GM10266 (cell line): ENCODE results near the gene DTX1.

Experiments
- DNase-seq: peaks from one replicate; pipeline ENCODE4 v3.0.0; 2012; ENCODE audit errors: extremely low spot score
- TF ChIP-seq, protein P1 (sequence below): IDR thresholded peaks from 2 replicates; pipeline ENCODE4 v1.5.1; 2012; ENCODE audit warnings: mild to moderate bottlenecking, low read depth; ENCODE audit not compliant: control insufficient read depth, insufficient read depth; ENCODE audit errors: missing control alignments

Gene DTX1

DNA sequence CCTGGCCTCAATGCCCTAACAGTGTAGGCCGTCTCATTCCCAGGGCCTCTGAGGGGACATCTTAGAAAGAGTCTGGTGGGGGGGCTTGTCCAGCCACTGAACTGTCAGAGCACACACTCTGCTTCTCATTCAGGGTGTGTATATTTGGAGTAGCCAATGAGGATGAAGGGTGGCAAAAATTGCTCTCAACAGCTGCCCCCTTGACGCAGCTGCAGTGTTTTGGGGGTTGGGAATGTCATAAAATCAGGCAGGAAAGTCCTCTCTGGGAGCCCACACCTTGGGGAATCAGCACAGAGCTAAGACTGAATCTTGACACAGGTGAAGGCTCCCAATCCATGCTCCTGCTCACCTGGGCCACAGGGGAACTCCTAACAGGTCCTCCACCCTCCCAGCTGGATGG, 77.5 kb downstream of the DTX1 start:
- DNase-seq, result no peak
- TF ChIP-seq, protein P1, sequence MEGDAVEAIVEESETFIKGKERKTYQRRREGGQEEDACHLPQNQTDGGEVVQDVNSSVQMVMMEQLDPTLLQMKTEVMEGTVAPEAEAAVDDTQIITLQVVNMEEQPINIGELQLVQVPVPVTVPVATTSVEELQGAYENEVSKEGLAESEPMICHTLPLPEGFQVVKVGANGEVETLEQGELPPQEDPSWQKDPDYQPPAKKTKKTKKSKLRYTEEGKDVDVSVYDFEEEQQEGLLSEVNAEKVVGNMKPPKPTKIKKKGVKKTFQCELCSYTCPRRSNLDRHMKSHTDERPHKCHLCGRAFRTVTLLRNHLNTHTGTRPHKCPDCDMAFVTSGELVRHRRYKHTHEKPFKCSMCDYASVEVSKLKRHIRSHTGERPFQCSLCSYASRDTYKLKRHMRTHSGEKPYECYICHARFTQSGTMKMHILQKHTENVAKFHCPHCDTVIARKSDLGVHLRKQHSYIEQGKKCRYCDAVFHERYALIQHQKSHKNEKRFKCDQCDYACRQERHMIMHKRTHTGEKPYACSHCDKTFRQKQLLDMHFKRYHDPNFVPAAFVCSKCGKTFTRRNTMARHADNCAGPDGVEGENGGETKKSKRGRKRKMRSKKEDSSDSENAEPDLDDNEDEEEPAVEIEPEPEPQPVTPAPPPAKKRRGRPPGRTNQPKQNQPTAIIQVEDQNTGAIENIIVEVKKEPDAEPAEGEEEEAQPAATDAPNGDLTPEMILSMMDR, result no peak

DNA sequence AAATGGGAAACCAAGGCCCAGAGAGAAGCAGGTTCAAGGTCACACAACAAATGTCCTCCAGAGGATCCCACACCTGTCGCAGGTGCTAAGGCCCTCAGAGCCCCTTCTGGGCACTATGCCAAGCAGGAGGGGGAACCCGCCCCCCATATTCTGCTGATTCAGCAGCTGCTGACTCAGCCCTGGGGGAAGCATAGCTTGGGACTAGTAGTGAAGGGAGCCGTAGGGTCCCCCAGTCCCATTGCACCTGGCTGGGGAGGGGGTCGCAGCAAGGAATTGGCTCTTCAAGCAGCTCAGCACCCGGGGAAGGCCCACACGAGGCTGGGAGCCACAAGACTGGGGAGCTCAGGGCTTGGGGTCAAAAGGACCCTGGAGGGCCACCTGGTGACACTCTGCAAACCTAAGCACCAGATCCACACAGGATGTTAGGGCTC, 78.0 kb downstream of the DTX1 start:
- TF ChIP-seq, protein P1, result no peak
- DNase-seq, result no peak

DNA sequence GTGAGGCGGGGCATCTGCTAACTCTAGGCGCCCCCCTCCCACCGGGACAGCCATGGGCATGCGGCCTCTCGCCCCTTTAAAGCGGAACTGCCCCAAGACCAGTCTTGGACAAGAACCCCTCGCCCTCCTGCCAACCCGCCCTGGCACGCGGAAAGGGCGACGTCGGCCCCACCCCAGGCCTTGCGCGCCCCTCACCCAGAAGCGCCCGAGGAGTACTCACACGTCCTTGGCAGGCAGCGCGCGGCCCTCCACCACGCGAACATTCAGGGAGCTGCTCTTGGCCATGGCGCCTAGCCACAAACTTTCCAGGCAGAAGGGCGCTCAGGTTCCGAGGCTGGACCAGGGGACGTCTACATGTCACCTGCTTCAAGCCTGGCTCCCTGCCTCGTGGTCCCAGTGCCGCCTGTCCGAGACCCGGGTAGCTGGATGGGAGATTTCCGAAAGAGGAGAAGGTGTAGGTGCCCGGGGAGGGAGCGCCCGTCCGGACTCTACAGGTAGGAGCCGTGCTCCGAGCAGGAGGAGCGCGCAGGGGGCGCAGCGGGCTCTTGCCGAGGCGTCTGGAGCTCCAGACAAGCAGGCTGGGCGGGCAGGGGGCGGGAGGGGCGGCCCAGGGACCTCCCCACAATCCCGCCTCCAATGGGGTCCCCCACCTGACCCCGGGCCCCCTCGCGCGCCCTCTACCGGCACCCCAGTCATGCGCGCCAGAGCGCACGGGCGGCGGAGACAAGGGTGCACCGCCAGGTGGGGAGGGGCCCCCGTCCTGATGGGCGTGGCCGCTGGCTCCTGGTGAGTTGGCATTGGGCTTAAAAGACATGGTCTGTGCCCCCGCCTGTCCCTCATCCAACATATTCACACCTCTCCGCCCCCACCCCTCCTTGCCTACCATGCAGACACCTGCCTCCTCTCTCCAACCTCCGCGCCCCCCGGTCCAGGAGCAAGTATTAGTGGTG, 78.9 kb downstream of the DTX1 start, which contains the start of gene RASAL1:
Gene RASAL1 (minus strand): TSS at position 584 of the 950 bp plus-strand sequence. CDS start 299 bp downstream, at position 285.
- TF ChIP-seq, protein P1, result peak; percentile 68
- peak; percentile 83 for DNase-seq

DNA sequence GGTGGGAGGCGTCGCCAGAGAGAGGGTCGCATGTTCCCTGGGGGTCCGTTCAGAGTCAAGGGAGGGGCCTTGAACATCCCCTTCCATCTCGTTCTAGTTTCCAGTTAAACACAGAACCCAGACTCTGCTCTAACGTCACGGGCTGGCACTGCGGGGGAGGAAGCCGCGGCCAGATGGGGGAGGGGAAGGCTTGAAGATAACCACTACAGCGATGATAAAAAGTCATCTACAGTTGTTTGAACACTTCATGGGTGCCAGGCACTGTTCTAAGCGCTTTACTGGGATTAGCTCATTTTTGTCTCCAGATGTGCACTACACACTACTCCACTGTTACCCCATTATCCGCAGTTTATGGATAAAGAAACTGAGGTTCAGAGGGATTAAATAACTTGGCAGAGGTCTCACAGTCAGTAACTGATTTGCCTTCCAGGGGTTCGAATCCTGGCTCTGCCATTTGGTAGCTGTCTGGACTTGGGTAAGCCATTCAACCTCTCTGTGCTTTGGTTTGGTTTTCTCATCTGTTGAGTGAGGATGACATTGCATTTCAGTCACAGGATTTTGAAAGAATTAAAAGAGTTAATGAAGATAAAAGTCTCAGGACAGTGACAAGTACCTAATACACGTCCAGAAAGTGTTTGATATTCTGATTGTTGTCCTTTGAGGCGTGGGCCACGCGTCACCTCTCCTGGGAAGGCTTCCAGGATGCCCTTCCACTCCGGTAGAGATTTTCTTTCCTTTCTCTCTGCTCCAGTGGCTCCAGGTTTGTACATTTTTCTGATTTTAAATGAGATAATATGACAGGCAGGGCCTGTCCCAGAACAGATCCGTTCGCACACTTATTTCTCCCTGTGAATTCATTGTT, 79.8 kb downstream of the DTX1 start:
- no peak for DNase-seq
- TF ChIP-seq, protein P1, result no peak

DNA sequence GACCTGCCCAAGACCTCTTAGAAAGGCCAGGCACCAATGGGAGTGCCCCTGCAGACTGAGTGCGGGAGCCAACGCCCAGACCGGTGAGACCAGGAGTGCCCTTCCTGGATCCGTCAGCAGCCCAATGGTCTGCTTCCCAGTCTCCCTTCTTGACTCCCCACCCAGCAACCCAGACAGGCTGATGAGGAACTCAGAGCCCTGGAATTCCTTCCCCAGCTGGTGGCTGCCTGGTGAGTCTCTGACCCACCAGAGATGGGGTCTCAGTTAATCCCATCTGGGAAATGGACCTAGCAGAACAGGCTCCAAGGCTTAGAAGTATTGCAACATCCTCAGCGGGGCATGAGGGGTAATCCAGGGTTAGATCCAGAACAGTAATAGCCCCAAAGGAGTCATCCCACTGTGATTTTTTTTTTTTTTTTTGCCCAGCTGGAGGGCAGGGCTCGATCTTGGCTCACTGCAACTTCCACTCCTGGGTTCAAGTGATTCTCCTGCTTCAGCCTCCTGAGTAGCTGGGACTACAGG, 80.5 kb downstream of the DTX1 start:
- DNase-seq, result no peak
- TF ChIP-seq, protein P1, result no peak

DNA sequence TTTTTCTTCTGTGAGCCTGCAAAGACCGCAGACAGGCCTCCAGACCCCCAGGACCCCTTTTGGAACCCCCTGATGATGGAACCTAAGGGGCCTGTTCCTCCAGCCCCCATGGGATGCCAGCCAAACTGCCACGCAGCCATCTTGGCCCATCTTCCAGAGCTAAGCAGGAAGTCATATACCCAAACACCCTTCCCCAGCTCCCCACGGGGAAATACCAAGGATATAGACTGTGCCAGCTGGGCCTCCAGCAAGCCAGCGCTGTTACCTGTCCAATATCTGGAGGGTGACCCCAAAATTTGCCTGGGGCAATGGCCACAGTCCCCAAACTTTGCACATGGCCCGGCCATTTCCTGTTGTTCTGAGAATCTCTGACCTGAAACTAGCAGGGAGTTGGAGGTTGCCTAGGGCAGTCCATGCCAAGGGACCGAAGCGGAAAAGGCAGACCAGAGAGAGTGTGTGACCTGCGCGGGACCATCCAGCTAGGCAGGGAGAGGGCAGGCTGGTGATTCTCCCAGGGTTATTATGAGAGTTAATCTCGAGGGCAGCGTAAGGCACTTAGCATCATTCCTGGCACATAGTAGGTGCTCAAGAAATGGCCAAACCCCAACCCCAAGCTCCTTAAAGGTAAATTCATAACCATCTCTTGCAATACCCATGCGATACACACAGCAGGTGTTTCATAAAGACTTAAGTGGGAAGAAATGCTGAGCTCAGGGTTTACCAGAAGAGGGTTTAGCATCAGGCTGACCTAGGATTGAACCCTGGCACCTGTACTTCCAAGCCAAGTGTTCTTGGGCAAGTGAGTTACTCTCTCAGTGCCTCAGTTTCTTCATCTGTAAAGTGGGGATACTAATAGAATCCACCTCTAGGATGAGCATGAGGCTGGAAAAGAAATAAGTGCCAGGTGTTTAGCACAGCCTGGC, 81.6 kb downstream of the DTX1 start:
- no peak for DNase-seq
- TF ChIP-seq, protein P1, result no peak
